IPS DF 6.9 (cell line): ENCODE measurements around the gene THSD7B.
A peak's percentile ranks its signal among the peaks of the same experiment; 100 is the strongest.

Experiments used
- DNase-seq: peaks from one replicate; pipeline ENCODE4 v3.0.0-alpha.2; 2013; ENCODE audit warnings: low read depth, low spot score
- H3K27ac ChIP-seq: one replicate; pipeline ENCODE4 v1.5.1; 2013; ENCODE audit warnings: low read length, control low read depth
- H3K27me3 ChIP-seq: 2 replicates; pipeline ENCODE4 v1.6.1; 2013; ENCODE audit warnings: mild to moderate bottlenecking, low read length; ENCODE audit not compliant: control insufficient read depth, insufficient read depth
- H3K36me3 ChIP-seq: 2 replicates; pipeline ENCODE4 v1.6.1; 2013; ENCODE audit warnings: low read length; ENCODE audit not compliant: control insufficient read depth, insufficient read depth
- H3K4me1 ChIP-seq: 2 replicates; pipeline ENCODE4 v1.6.1; 2013; ENCODE audit warnings: low read length; ENCODE audit not compliant: control insufficient read depth, insufficient read depth
- H3K4me3 ChIP-seq: 2 replicates; pipeline ENCODE4 v1.5.1; 2013; ENCODE audit warnings: mild to moderate bottlenecking, low read length
- H3K9me3 ChIP-seq: 2 replicates; pipeline ENCODE4 v1.6.1; 2013; ENCODE audit warnings: low read length, inconsistent platforms; ENCODE audit not compliant: control insufficient read depth, insufficient read depth
- WGBS: extraction: QIAGEN DNeasy Blood & Tissue Kit; methylation state at CpG from one replicate; pipeline ENCODE4 v1.1.7; 2013; ENCODE audit warnings: mixed read lengths, missing lambda C conversion rate; ENCODE audit not compliant: insufficient read length, insufficient coverage; 5-methylcytosine and 5-hydroxymethylcytosine counted together

Gene THSD7B

DNA sequence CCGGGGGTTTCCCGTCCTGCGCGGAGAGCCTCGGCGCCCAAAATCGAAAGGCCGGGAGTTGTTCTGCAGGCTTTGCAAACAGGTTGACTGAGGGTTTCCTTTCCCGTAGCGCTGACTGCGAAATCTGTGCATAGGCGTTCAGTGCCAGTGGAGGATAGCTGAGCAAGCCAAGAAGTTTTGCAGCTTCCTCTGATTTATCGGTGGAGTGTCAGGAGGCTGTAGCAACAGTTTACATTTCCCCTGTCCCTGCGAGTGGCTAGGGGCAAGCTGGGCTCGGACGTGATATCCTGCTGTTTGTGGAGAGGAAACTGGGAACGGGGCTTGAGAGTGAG is 694 bp downstream of the THSD7B start:
- H3K27me3 ChIP-seq, result peaks cover 30% of the 10 kb centered on the region
- DNase-seq, result no peak
- H3K36me3 ChIP-seq, result no peaks in the 10 kb centered on the region
- no CpG with 5 or more reads among the region's 17 CpGs for WGBS
- no peaks in the 10 kb centered on the region for H3K9me3 ChIP-seq
- H3K4me1 ChIP-seq, result peaks cover 4% of the 10 kb centered on the region; the same call in 1 of the 2 replicates
- H3K27ac ChIP-seq, result no peak overlapping the region
- peak overlapping the region; percentile 68 for H3K4me3 ChIP-seq

DNA sequence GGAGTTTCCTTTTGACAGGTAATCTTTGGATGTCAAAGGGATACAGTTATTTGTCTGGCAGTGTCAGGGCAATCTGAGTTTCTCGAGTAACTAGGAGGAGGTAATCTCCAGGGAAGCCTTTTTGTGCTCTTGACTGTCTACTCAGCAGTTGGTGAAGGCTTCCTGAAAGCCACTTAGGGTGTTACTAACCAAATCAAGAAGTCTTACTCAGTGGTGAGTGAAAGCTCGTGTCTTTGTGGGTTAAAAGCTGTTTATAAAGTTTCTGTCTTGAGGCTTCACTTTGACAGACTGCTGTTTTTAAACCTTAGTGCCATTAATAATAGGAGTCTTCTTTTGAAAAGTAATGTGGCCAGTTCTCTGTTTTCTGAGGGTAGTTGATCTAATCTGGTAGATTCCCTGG is 1.7 kb downstream of the THSD7B start:
- Histone ChIP-seq H3K27ac (no peak overlapping the region), H3K9me3 (no peaks in the 10 kb centered on the region), H3K4me1 (peaks cover 4% of the 10 kb centered on the region; the same call in 1 of the 2 replicates), H3K27me3 (peaks cover 30% of the 10 kb centered on the region), H3K4me3 (no peak overlapping the region), H3K36me3 (no peaks in the 10 kb centered on the region)
- DNase-seq, result no peak
- WGBS, result no CpG with 5 or more reads among the region's 2 CpGs

DNA sequence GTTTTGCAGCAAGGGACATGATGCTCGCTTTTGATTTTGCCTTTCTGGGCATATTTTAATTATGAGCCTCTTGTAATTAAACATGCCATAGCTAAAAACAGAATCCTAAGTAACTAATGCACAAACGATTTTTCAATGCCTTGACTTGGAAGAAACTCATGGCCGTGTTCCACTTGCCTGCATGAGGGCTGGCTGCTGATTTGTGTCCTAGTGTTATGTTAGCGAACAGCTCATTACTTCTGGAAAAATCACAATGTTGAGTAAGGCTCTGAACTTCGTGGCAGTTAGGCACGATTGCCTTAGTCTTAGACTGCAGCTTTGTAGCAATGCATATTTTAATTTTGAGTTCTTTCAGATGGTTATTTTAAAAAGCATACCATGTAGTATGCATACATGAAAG is 4.5 kb downstream of the THSD7B start:
- Histone ChIP-seq H3K9me3 (no peaks in the 10 kb centered on the region), H3K27me3 (peaks cover 21% of the 10 kb centered on the region), H3K27ac (no peak overlapping the region), H3K4me3 (no peak overlapping the region), H3K4me1 (peaks cover 4% of the 10 kb centered on the region; the same call in 1 of the 2 replicates), H3K36me3 (no peaks in the 10 kb centered on the region)
- no peak for DNase-seq
- no CpG with 5 or more reads among the region's 6 CpGs for WGBS

DNA sequence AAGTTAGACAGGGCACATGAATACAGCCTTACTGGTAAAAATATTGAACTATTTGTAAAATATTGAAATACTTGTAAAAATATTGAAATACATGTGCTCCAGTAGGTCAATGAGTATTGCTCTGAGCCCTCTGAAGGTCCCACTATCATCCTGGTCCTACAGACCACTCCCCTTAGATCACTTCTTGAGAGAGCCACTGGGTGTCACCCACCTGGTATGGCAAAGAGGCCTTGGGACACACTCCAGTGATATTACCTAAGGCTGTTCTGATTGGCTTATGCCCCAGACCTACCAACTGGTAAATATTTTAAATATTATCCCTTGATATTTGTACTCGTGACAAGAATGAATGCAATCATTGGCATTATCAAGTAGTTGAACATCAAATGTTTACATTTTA is 5.0 kb downstream of the THSD7B start:
- no CpG with 5 or more reads among the region's 1 CpG for WGBS
- no peak overlapping the region for H3K4me3 ChIP-seq
- H3K27me3 ChIP-seq, result peaks cover 18% of the 10 kb centered on the region
- DNase-seq, result no peak
- no peaks in the 10 kb centered on the region for H3K9me3 ChIP-seq
- peaks cover 4% of the 10 kb centered on the region; the same call in 1 of the 2 replicates for H3K4me1 ChIP-seq
- no peaks in the 10 kb centered on the region for H3K36me3 ChIP-seq
- H3K27ac ChIP-seq, result no peak overlapping the region

DNA sequence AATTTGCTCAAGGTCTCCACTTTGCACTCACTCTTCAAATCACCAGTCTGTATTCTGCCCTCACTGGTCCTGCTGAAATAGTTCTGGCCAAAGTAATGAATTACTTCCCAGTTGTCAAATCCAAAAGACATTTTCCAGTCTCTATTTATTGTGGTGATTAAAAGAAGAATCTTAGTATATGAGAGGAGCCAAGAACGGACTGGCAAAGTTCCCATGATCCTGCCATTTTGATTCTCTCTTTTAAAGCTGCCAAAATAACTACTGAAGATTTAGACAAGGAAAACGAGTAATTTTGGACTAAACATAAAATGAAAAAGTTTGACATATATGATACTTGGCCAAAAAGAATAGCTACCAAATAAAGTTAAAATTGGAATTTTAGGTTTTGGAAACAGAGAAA is 12.0 kb downstream of the THSD7B start:
- Histone ChIP-seq H3K4me1 (0 out of 2 replicates have a peak, but pooled peaks cover 2% of the 10 kb centered on the region), H3K4me3 (no peak overlapping the region), H3K27ac (no peak overlapping the region), H3K9me3 (no peaks in the 10 kb centered on the region), H3K36me3 (no peaks in the 10 kb centered on the region), H3K27me3 (no peaks in the 10 kb centered on the region)
- no CpG with 5 or more reads among the region's 2 CpGs for WGBS
- no peak for DNase-seq

DNA sequence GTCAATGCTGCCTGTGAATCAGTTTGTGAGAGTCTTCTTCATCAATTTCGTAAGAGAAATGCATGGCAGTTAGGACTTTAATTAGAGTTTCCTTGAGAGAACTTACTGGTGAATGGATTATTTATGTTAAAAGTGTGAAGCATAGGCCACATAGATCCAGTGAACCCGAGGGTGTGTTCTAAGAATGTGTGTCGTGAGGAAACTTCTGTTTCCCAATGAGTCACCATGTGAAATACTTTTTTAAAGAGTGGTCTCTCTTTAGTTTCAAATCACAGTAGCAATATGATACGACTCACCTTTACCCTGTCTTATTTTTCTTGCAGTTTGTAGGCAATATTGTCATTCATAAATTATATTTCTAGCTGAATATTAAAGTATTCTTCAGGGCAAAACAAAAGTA is 18.5 kb downstream of the THSD7B start:
- H3K9me3 ChIP-seq, result no peaks in the 10 kb centered on the region
- no peak for DNase-seq
- H3K27me3 ChIP-seq, result no peaks in the 10 kb centered on the region
- 0 out of 2 replicates have a peak, but pooled peaks cover 2% of the 10 kb centered on the region for H3K4me1 ChIP-seq
- H3K36me3 ChIP-seq, result no peaks in the 10 kb centered on the region
- H3K4me3 ChIP-seq, result no peak overlapping the region
- WGBS, result no CpG with 5 or more reads among the region's 4 CpGs
- H3K27ac ChIP-seq, result no peak overlapping the region

DNA sequence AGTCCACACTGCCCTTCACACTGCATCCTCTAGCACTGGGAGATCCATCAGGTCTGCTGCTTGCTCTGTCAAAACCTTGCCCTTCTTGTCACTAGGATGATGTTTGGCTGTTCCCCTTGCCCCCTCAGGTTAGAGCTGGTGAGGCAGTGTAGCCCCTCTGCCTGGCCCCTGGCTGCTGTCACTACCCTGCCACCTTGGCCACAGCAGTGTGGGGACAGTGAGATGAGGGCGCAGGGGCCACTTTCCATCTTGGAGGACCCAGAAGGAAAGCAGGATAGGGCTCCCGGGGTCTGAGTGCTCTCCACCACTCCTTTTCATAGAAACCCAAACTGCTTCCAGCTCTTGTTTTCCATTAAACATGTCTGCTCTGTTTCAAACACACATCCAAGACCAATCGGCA is 19.9 kb downstream of the THSD7B start:
- WGBS, result no CpG with 5 or more reads among the region's 3 CpGs
- no peak for DNase-seq
- Histone ChIP-seq H3K36me3 (no peaks in the 10 kb centered on the region), H3K4me3 (no peak overlapping the region), H3K27me3 (no peaks in the 10 kb centered on the region), H3K4me1 (0 out of 2 replicates have a peak, but pooled peaks cover 2% of the 10 kb centered on the region), H3K9me3 (no peaks in the 10 kb centered on the region), H3K27ac (no peak overlapping the region)

- Histone ChIP-seq H3K27me3 (no peaks in the 10 kb centered on the region), H3K4me3 (no peak overlapping the region), H3K9me3 (no peaks in the 10 kb centered on the region), H3K36me3 (no peaks in the 10 kb centered on the region), H3K4me1 (no peaks in the 10 kb centered on the region), H3K27ac (no peak overlapping the region)
- WGBS, result no CpG with 5 or more reads among the region's 3 CpGs
- DNase-seq, result no peak
Observed at GRCh38 chr2:136787970-136788369, 22.6 kb downstream of the THSD7B start.

DNA sequence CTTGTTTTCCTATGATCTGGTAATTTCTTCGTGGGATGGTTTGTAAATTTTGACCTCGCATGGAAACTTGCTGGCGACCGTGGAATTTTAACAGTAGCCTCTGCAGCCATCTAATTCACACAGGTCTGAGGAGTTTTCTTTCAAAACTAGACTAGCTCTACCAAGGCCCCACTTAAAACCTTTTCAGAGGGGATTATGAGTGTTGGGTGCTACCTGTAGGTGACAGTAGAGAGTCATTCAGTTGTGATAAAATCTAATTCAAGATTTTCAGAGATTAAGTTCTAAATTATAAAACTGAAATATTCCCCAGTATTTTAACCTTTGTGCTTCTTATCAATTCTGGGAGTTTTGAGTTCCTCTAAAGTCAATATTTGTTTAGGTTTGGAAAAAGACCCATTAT is 31.0 kb downstream of the THSD7B start:
- H3K4me3 ChIP-seq, result no peak overlapping the region
- WGBS, result no CpG with 5 or more reads among the region's 4 CpGs
- no peaks in the 10 kb centered on the region for H3K36me3 ChIP-seq
- no peaks in the 10 kb centered on the region; the same call in 1 of the 2 replicates for H3K27me3 ChIP-seq
- no peak overlapping the region for H3K27ac ChIP-seq
- DNase-seq, result no peak
- no peaks in the 10 kb centered on the region for H3K4me1 ChIP-seq
- no peaks in the 10 kb centered on the region for H3K9me3 ChIP-seq

DNA sequence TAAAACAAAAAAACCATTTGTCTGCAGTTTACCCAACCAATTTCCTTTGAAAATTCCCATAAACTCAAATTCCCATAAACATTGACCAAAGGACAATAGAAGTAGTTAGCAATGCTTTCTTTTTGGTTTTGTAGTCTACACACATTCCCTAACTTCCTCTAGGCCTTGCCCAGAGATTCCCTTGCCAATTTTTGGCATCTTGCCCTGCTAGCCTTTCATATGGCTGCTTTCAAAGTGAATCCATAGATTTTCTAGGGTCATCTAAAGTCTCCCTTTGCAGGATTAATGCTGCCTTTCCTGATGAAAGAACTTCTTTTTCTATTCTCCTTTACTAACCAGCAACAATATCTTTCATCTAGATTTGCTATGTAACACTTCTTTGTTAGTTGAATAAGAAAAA is 33.4 kb downstream of the THSD7B start:
- Histone ChIP-seq H3K27ac (no peak overlapping the region), H3K9me3 (no peaks in the 10 kb centered on the region), H3K4me1 (no peaks in the 10 kb centered on the region), H3K27me3 (no peaks in the 10 kb centered on the region; the same call in 1 of the 2 replicates), H3K4me3 (no peak overlapping the region), H3K36me3 (no peaks in the 10 kb centered on the region)
- no peak for DNase-seq

- Histone ChIP-seq H3K4me3 (no peak overlapping the region), H3K4me1 (no peaks in the 10 kb centered on the region), H3K27me3 (no peaks in the 10 kb centered on the region; the same call in 1 of the 2 replicates), H3K9me3 (no peaks in the 10 kb centered on the region), H3K27ac (no peak overlapping the region), H3K36me3 (no peaks in the 10 kb centered on the region)
- WGBS, result no CpG with 5 or more reads among the region's 4 CpGs
- no peak for DNase-seq
Observed at GRCh38 chr2:136801661-136802060, 36.3 kb downstream of the THSD7B start.
